ENCODE data around the gene CBLC. TPM values are rescaled to one million over a fixed set of nuclear protein-coding genes. Genes with fewer than 3 reads are reported as not detected.

Gene CBLC
- total RNA-seq, 1 donor from 2014 or later = 42.2 TPM

DNA sequence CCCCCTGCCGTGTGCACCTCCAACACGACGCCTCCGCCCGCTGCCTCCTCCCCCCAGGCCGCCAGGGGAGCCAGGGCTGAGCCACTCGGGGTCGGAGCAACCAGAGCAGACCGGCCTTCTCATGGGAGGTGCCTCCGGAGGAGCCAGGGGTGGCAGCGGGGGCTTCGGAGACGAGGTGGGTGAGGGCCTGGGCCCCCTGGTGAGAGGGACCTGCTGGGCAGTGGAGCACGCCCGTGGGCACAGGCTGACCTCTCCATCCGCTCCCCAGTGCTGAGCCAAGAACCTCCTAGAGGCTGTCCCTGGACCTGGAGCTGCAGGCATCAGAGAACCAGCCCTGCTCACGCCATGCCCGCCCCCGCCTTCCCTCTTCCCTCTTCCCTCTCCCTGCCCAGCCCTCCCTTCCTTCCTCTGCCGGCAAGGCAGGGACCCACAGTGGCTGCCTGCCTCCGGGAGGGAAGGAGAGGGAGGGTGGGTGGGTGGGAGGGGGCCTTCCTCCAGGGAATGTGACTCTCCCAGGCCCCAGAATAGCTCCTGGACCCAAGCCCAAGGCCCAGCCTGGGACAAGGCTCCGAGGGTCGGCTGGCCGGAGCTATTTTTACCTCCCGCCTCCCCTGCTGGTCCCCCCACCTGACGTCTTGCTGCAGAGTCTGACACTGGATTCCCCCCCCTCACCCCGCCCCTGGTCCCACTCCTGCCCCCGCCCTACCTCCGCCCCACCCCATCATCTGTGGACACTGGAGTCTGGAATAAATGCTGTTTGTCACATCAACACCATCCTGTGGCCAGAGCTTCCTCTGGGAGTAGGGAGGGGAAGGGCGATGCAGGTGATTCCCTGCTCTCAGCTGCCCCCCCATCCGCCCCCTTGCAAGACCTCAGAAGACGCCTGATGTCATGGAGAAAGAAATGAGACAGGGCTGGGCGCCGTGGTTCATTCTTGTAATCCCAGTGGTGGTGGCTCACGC is 43.2 kb downstream of the CBLC start:
- Histone ChIP-seq H3K36me3 (no peaks in the 10 kb centered on the region), H3K27me3 (no peaks in the 10 kb centered on the region), H3K4me3 (peak overlapping the region in 1 of 2 donors; percentile 8)

DNA sequence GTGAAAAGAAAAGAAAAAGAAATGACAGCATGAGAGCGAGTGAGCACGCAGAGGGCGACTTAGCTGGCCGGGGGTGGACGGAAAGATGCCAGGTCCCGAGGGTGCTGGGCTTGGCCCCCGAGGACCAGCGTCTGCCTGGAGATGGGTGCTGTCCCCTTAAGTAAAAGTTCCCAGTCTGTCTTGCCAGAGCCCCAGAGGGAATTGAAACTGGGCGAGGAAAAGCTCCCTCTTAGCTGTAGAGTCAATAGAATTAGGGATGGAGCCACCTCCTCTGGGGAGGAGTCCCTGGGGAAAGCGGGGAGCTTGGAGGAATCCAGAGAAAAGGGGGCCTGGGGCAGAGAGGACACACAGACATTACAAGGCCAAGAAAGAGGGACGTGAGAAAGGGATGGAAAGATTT is 44.5 kb downstream of the CBLC start:
- intact Hi-C loops (cut with DNase I) = no loop called here
- Histone ChIP-seq H3K27ac (no peak overlapping the region), H3K27me3 (no peaks in the 10 kb centered on the region), H3K9me3 (no peaks in the 10 kb centered on the region), H3K4me1 (peaks cover 8% of the 10 kb centered on the region), H3K36me3 (no peaks in the 10 kb centered on the region), H3K4me3 (no peak overlapping the region)
- no peak for DNase-seq (ENCODE audit: extremely low spot score in 2 of 2)
- TF ChIP-seq, protein P1, sequence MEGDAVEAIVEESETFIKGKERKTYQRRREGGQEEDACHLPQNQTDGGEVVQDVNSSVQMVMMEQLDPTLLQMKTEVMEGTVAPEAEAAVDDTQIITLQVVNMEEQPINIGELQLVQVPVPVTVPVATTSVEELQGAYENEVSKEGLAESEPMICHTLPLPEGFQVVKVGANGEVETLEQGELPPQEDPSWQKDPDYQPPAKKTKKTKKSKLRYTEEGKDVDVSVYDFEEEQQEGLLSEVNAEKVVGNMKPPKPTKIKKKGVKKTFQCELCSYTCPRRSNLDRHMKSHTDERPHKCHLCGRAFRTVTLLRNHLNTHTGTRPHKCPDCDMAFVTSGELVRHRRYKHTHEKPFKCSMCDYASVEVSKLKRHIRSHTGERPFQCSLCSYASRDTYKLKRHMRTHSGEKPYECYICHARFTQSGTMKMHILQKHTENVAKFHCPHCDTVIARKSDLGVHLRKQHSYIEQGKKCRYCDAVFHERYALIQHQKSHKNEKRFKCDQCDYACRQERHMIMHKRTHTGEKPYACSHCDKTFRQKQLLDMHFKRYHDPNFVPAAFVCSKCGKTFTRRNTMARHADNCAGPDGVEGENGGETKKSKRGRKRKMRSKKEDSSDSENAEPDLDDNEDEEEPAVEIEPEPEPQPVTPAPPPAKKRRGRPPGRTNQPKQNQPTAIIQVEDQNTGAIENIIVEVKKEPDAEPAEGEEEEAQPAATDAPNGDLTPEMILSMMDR (IDR thresholded peaks at IDR 0.05) = no peak
- TF ChIP-seq POLR2AphosphoS5 (IDR thresholded peaks at IDR 0.05; ENCODE audit: insufficient read depth in 1 of 2, low read depth in 1 of 2) (no peak), POLR2A (IDR thresholded peaks at IDR 0.05) (no peak)

More for the DNA sequence above, 43.2 kb downstream of the CBLC start:
- Histone ChIP-seq H3K4me1 (peaks cover 8% of the 10 kb centered on the region), H3K27ac (peak overlapping the region; percentile 61), H3K9me3 (no peaks in the 10 kb centered on the region)
- no peak for DNase-seq (ENCODE audit: extremely low spot score in 2 of 2)
- TF ChIP-seq, protein P1 (IDR thresholded peaks at IDR 0.05) = no peak
- TF ChIP-seq POLR2A (IDR thresholded peaks at IDR 0.05) (no peak), POLR2AphosphoS5 (IDR thresholded peaks at IDR 0.05; ENCODE audit: insufficient read depth in 1 of 2, low read depth in 1 of 2) (no peak)
- intact Hi-C loops (cut with DNase I) = no loop called here

DNA sequence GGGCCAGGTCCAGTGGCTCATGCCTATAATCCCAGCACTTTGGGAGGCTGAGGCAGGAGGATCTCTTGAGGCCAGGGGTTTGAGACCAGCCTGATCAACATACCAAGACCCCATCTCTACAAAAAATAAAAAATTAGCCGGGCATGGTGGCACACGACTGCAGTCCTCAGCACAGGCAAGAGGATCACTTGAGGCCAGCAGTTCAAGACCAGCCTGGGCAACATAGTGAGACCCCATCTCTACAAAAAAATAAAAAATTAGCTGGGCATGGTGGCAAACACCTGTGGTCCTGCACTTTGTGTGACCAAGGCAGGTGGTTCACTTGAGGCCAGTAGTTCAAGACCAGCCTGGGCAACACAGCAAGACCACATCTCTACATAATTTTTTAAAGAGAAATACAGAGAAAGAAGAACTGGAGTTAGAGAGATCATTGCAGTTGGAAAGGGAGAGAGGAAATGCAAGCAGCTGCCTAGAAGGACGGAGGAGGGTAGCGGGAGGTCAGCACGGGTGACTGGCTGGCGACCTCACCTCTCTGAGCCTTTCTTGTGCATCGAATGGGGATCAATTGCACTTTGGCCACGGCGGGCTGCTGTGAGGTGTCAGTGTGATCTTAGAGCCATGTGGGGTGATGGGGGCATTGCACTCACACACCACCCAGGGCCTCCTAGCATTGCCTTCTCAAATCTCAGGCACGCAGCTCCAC is 45.1 kb downstream of the CBLC start:
- intact Hi-C loops (cut with DNase I) = no loop called here

DNA sequence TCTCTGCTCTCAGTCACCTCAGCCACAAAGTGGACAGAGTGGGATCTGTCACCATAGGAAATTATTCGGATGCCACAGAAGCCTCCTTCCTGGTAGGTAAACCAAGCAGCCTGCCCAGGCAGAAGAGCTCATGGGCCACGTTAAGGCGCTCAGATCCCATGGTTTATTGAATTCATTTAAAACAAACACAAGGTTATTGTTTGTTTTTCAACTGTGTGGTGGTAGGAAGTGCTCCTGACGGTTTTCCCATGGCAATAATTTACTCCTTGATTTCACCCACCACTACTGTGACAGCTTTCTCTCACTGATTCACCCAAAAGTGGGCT is 45.6 kb downstream of the CBLC start:
- intact Hi-C loops (cut with DNase I) = no loop called here
- H3K9me3 ChIP-seq = no peaks in the 10 kb centered on the region
- H3K4me3 ChIP-seq = no peak overlapping the region

More for the DNA sequence above, 45.1 kb downstream of the CBLC start:
- Histone ChIP-seq H3K27ac (no peak overlapping the region), H3K27me3 (no peaks in the 10 kb centered on the region), H3K9me3 (no peaks in the 10 kb centered on the region), H3K36me3 (no peaks in the 10 kb centered on the region), H3K4me3 (no peak overlapping the region), H3K4me1 (peaks cover 8% of the 10 kb centered on the region)
- DNase-seq (ENCODE audit: extremely low spot score in 2 of 2) = no peak
- TF ChIP-seq, protein P1 (IDR thresholded peaks at IDR 0.05) = no peak
- TF ChIP-seq POLR2AphosphoS5 (IDR thresholded peaks at IDR 0.05; ENCODE audit: insufficient read depth in 1 of 2, low read depth in 1 of 2) (no peak), POLR2A (IDR thresholded peaks at IDR 0.05) (no peak)

More for the DNA sequence above, 45.6 kb downstream of the CBLC start:
- no peak for DNase-seq (ENCODE audit: extremely low spot score in 2 of 2)
- Histone ChIP-seq H3K4me1 (peaks cover 8% of the 10 kb centered on the region), H3K27ac (no peak overlapping the region), H3K27me3 (no peaks in the 10 kb centered on the region), H3K36me3 (no peaks in the 10 kb centered on the region)
- TF ChIP-seq POLR2AphosphoS5 (IDR thresholded peaks at IDR 0.05; ENCODE audit: insufficient read depth in 1 of 2, low read depth in 1 of 2) = no peak
- no peak for TF ChIP-seq POLR2A (IDR thresholded peaks at IDR 0.05)
- TF ChIP-seq, protein P1 (IDR thresholded peaks at IDR 0.05) = no peak
